Liver (tissue), 9 donors: ENCODE measurements around the gene SPR. TPM values are rescaled to one million over a fixed set of nuclear protein-coding genes. Genes with fewer than 3 reads are reported as not detected.
"Not testable (repeated sequence)": the region's sequence is repeated elsewhere in the genome, so short reads cannot be mapped to it uniquely, and the experiment has no call there.

Experiments used
- DNase-seq: peaks from one replicate; pipeline ENCODE4 v3.0.0-alpha.2; 2017; ENCODE audit warnings: low spot score
- H3K27ac ChIP-seq, 2 donors: one replicate each; pipeline ENCODE4 v1.7.0; 2013; ENCODE audit warnings: inconsistent platforms in 2 of 2, low read length in 2 of 2, control low read depth in 1 of 2, low read depth in 1 of 2, mild to moderate bottlenecking in 1 of 2
- H3K27me3 ChIP-seq, 4 donors: one replicate each; pipeline versions ENCODE4 v1.6.1 to v1.7.0; 2013; ENCODE audit warnings: low read length in 3 of 4, inconsistent platforms in 1 of 4, mild to moderate bottlenecking in 1 of 4, moderate library complexity in 1 of 4; ENCODE audit not compliant: control insufficient read depth in 4 of 4, insufficient read depth in 4 of 4
- H3K36me3 ChIP-seq, 4 donors: one replicate each; pipeline versions ENCODE4 v1.6.1 to v1.7.0; 2013; ENCODE audit warnings: low read length in 3 of 4, mild to moderate bottlenecking in 3 of 4, low read depth in 1 of 4, moderate library complexity in 1 of 4; ENCODE audit not compliant: control insufficient read depth in 4 of 4, insufficient read depth in 3 of 4
- H3K4me1 ChIP-seq, 4 donors: one replicate each; pipeline versions ENCODE4 v1.6.1 to v1.7.0; 2013; ENCODE audit warnings: low read length in 3 of 4, mild to moderate bottlenecking in 3 of 4, moderate library complexity in 1 of 4; ENCODE audit not compliant: control insufficient read depth in 4 of 4, insufficient read depth in 4 of 4
- H3K4me3 ChIP-seq, 3 donors: one replicate each; pipeline versions ENCODE4 v1.6.1 to v1.7.0; 2013; ENCODE audit warnings: low read length in 3 of 3, control low read depth in 1 of 3, low read depth in 1 of 3, mild to moderate bottlenecking in 1 of 3
- H3K9ac ChIP-seq, 2 donors: one replicate each; pipeline ENCODE4 v1.7.0; 2013; ENCODE audit warnings: low read length in 2 of 2, mild to moderate bottlenecking in 2 of 2, moderate library complexity in 2 of 2, control low read depth in 1 of 2, low read depth in 1 of 2
- H3K9me3 ChIP-seq, 4 donors: one replicate each; pipeline versions ENCODE4 v1.6.1 to v1.7.0; 2013; ENCODE audit warnings: low read length in 3 of 4; ENCODE audit not compliant: control insufficient read depth in 4 of 4
- FOXA1 ChIP-seq: IDR thresholded peaks from 2 replicates; pipeline ENCODE4 v1.6.1; 2016; ENCODE audit warnings: antibody characterized with exemption
- FOXA2 ChIP-seq: IDR thresholded peaks from 2 replicates; pipeline ENCODE4 v1.6.1; 2016; ENCODE audit warnings: antibody characterized with exemption
- GABPA ChIP-seq, 2 donors: IDR thresholded peaks in 1 of 2; conservative IDR thresholded peaks in 1 of 2; 2 replicates each; pipeline ENCODE4 v1.6.1; 2016; ENCODE audit warnings: antibody characterized with exemption in 2 of 2, mild to moderate bottlenecking in 1 of 2, moderate library complexity in 1 of 2
- HNF4A ChIP-seq, 2 donors: conservative IDR thresholded peaks; 2 replicates each; pipeline ENCODE4 v1.6.1; 2016; ENCODE audit warnings: antibody characterized with exemption in 2 of 2, mild to moderate bottlenecking in 2 of 2
- HNF4G ChIP-seq: IDR thresholded peaks from 2 replicates; pipeline ENCODE4 v1.6.1; 2016; ENCODE audit warnings: antibody characterized with exemption
- JUND ChIP-seq, 2 donors: IDR thresholded peaks; 2 replicates each; pipeline ENCODE4 v1.6.1; 2016; ENCODE audit warnings: antibody characterized with exemption in 2 of 2
- RAD21 ChIP-seq, 2 donors: IDR thresholded peaks; 2 replicates each; pipeline ENCODE4 v1.6.1; 2016; ENCODE audit warnings: antibody characterized with exemption in 2 of 2, mild to moderate bottlenecking in 2 of 2
- RXRA ChIP-seq, 2 donors: IDR thresholded peaks; 2 replicates each; pipeline ENCODE4 v1.6.1; 2017 to 2018; ENCODE audit warnings: antibody characterized with exemption in 2 of 2, mild to moderate bottlenecking in 1 of 2
- SP1 ChIP-seq: IDR thresholded peaks from 2 replicates; pipeline ENCODE4 v1.6.1; 2018; ENCODE audit warnings: antibody characterized with exemption, mild to moderate bottlenecking
- TAF1 ChIP-seq: conservative IDR thresholded peaks from 2 replicates; pipeline ENCODE4 v1.6.1; 2016; ENCODE audit warnings: antibody characterized with exemption, mild to moderate bottlenecking
- YY1 ChIP-seq: IDR thresholded peaks from 2 replicates; pipeline ENCODE4 v1.6.1; 2016; ENCODE audit warnings: antibody characterized with exemption, mild to moderate bottlenecking
- WGBS: extraction: QIAGEN DNeasy Blood & Tissue Kit; methylation state at CpG from one replicate; pipeline ENCODE4 v1.1.7; 2013; 5-methylcytosine and 5-hydroxymethylcytosine counted together
- polyA plus RNA-seq, 2 donors: library from polyadenylated mRNA; stranded (reverse) in 1 of 2; unstranded in 1 of 2; fragments of 200-250 nt in 1 of 2; fragments of >200 nt in 1 of 2; fragmentation: Nextera tagmentation in 1 of 2; extraction: Ambion mirVana in 1 of 2; gene quantifications; one replicate each; pipeline versions ENCODE4 v1.2.1 to v1.2.3, GENCODE V29; 2013 to 2015
- total RNA-seq, 2 donors: library from RNA; depleted of rRNA; stranded (reverse); fragments of >200 nt; gene quantifications; one replicate each; pipeline ENCODE4 v1.2.3, GENCODE V29; 2014
- TF ChIP-seq, protein P1 (sequence below): IDR thresholded peaks from 2 replicates; pipeline ENCODE4 v1.6.1; 2016; ENCODE audit warnings: antibody characterized with exemption, mild to moderate bottlenecking
- TF ChIP-seq, protein P2 (sequence below): IDR thresholded peaks from 2 replicates; pipeline ENCODE4 v1.6.1; 2016; ENCODE audit warnings: antibody characterized with exemption
- TF ChIP-seq, protein P3 (sequence below): fragments of 150-350 bp; IDR thresholded peaks from 2 replicates; pipeline ENCODE4 v1.5.1; 2017; ENCODE audit warnings: improper control_type of control experiment, low read depth, low read length; ENCODE audit not compliant: missing input control
- TF ChIP-seq, protein P4 (sequence below): IDR thresholded peaks from 2 replicates; pipeline ENCODE4 v1.6.1; 2016; ENCODE audit warnings: antibody characterized with exemption
- donor health status: healthy.
- donor health status: healthy.
- donor health status: healthy.
- donor health status: healthy.
- donor health status: healthy.

The SPR gene
- total and polyA plus RNA-seq, 4 donors: 13.6 to 60.8 (median 53.1) TPM

DNA sequence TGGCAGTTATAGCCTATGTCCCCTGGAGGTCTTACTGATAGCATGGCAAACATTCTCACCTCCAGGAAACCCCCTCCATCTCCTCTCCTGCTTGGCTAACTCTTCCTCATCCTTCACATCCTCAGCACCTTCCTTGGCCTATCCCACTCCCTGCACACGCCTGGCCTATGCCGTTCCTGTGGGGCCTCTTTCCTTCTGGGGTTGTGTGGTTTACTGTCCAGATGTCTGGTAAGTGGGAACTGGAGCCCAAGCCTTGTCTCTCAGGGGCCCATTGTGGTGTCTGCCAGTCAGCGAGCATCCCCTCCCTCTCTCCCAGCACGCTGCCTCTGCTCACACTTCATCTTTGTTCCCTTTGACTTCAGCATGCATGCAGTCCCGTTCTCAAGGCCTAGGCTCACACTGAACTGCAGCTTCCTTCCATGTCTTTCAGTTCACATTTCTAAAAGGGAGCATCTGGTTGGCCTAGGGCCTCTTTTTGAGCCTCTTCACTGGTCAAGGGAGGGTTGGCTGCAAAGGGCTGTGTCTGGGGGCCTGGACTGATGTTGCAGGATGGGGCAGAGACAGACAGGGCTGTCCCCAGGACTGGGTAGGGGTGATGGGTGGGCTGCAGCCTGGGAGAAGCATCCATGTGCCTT lies 13.1 kb downstream of the SPR start:
- H3K9me3 ChIP-seq: no peaks in the 10 kb centered on the region
- no peak overlapping the region for H3K27ac ChIP-seq
- peaks cover 0 to 11% (median 0%) of the 10 kb centered on the region in 4 donors for H3K27me3 ChIP-seq
- H3K4me3 ChIP-seq: no peak overlapping the region
- WGBS: 93% methylated on average over 5 of the region's 5 CpGs
- no peak overlapping the region for H3K9ac ChIP-seq
- TF ChIP-seq, protein P1, sequence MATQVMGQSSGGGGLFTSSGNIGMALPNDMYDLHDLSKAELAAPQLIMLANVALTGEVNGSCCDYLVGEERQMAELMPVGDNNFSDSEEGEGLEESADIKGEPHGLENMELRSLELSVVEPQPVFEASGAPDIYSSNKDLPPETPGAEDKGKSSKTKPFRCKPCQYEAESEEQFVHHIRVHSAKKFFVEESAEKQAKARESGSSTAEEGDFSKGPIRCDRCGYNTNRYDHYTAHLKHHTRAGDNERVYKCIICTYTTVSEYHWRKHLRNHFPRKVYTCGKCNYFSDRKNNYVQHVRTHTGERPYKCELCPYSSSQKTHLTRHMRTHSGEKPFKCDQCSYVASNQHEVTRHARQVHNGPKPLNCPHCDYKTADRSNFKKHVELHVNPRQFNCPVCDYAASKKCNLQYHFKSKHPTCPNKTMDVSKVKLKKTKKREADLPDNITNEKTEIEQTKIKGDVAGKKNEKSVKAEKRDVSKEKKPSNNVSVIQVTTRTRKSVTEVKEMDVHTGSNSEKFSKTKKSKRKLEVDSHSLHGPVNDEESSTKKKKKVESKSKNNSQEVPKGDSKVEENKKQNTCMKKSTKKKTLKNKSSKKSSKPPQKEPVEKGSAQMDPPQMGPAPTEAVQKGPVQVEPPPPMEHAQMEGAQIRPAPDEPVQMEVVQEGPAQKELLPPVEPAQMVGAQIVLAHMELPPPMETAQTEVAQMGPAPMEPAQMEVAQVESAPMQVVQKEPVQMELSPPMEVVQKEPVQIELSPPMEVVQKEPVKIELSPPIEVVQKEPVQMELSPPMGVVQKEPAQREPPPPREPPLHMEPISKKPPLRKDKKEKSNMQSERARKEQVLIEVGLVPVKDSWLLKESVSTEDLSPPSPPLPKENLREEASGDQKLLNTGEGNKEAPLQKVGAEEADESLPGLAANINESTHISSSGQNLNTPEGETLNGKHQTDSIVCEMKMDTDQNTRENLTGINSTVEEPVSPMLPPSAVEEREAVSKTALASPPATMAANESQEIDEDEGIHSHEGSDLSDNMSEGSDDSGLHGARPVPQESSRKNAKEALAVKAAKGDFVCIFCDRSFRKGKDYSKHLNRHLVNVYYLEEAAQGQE: no peak
- no peak for TF ChIP-seq RAD21 (IDR thresholded peaks at IDR 0.05)
- TF ChIP-seq, protein P2, sequence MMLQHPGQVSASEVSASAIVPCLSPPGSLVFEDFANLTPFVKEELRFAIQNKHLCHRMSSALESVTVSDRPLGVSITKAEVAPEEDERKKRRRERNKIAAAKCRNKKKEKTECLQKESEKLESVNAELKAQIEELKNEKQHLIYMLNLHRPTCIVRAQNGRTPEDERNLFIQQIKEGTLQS: no peak
- TF ChIP-seq YY1: no peak
- TF ChIP-seq TAF1: no peak
- no peak for TF ChIP-seq SP1
- no peak for TF ChIP-seq RXRA (IDR thresholded peaks at IDR 0.05)
- TF ChIP-seq FOXA2: no peak
- DNase-seq: no peak
- no peaks in the 10 kb centered on the region for H3K36me3 ChIP-seq
- peaks cover 0 to 4% (median 0%) of the 10 kb centered on the region in 4 donors for H3K4me1 ChIP-seq

DNA sequence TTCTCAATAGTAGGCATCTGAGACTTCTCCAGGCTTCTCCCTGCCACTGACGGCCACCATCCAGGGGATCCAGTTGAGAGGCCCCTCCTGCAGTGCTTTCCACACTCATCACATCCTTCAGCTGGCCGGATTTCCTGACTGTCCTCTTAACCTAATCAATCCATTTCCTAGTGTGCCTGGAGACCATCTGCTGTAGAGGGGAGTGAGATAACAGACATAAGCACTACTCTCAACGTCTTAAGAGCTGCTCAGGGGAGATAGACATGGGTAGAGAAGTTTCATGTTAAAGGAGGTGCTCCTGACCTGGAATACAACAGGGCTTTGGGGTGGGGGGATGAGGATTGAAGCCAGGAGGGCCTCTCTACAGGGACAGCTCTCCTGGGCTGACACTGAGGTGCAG lies 14.2 kb downstream of the SPR start:
- Histone ChIP-seq H3K36me3 (no peaks in the 10 kb centered on the region), H3K4me1 (no peaks in the 10 kb centered on the region), H3K9ac (no peak overlapping the region), H3K27ac (no peak overlapping the region), H3K9me3 (no peaks in the 10 kb centered on the region), H3K27me3 (peaks cover 0 to 14% (median 0%) of the 10 kb centered on the region in 4 donors), H3K4me3 (no peak overlapping the region)
- no peak for DNase-seq
- 62% methylated on average over 3 of the region's 3 CpGs for WGBS
- no peak for TF ChIP-seq RXRA (IDR thresholded peaks at IDR 0.05)

DNA sequence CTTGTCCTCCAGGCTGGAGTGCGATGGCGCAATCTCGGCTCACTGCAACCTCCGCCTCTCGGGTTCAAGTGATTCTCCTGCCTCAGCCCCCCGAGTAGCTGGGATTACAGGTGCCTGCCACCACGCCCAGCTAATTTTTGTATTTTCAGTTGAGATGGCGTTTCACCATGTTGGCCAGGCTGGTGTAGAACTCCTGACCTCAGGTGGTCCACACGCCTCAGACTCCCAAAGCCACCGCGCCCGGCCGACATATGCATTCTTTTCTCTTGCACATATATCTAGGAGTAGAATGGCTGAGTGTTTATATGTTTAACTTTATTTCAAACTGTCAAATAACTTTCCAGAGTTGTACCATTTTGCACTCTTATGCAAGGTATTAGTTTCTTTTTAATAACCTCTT lies 20.2 kb downstream of the SPR start:
- peaks cover 3 to 20% (median 10%) of the 10 kb centered on the region in 4 donors for H3K27me3 ChIP-seq
- H3K27ac ChIP-seq, DNase-seq, H3K4me1 ChIP-seq, H3K9ac ChIP-seq, H3K36me3 ChIP-seq, H3K9me3 ChIP-seq, H3K4me3 ChIP-seq: not testable (repeated sequence)
- WGBS: 83% methylated on average over 13 of the region's 13 CpGs

DNA sequence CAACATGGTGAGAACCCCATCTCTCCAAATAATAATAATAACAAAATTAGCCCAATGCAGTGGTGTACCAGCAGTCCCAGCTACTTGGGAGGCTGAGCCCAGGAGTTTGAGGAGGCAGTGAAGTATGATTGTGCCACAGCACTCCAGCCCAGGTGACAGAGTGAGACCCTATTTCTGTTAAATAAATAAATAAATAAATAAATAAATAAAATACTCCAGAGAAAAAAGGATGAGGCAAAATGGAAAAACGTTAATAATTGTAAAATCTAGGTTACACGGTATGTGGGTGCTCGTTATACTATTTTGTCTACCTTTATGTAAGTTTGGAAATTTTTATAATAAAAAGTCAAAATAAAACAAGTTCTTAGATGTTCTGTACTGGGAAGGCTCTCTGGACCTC lies 21.5 kb downstream of the SPR start:
- no peaks in the 10 kb centered on the region for H3K4me1 ChIP-seq
- 76% methylated on average over 3 of the region's 3 CpGs for WGBS
- H3K9me3 ChIP-seq: no peaks in the 10 kb centered on the region
- no peaks in the 10 kb centered on the region for H3K36me3 ChIP-seq
- no peak for DNase-seq
- H3K9ac ChIP-seq: no peak overlapping the region
- H3K27ac ChIP-seq: no peak overlapping the region
- H3K4me3 ChIP-seq: no peak overlapping the region
- H3K27me3 ChIP-seq: peaks cover 5 to 23% (median 14%) of the 10 kb centered on the region in 4 donors
- TF ChIP-seq FOXA1: no peak
- no peak for TF ChIP-seq FOXA2
- no peak for TF ChIP-seq SP1
- TF ChIP-seq, protein P3, sequence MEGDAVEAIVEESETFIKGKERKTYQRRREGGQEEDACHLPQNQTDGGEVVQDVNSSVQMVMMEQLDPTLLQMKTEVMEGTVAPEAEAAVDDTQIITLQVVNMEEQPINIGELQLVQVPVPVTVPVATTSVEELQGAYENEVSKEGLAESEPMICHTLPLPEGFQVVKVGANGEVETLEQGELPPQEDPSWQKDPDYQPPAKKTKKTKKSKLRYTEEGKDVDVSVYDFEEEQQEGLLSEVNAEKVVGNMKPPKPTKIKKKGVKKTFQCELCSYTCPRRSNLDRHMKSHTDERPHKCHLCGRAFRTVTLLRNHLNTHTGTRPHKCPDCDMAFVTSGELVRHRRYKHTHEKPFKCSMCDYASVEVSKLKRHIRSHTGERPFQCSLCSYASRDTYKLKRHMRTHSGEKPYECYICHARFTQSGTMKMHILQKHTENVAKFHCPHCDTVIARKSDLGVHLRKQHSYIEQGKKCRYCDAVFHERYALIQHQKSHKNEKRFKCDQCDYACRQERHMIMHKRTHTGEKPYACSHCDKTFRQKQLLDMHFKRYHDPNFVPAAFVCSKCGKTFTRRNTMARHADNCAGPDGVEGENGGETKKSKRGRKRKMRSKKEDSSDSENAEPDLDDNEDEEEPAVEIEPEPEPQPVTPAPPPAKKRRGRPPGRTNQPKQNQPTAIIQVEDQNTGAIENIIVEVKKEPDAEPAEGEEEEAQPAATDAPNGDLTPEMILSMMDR: no peak
- no peak for TF ChIP-seq RXRA (IDR thresholded peaks at IDR 0.05)
- TF ChIP-seq JUND (IDR thresholded peaks at IDR 0.05): no peak
- TF ChIP-seq GABPA (IDR thresholded peaks at IDR 0.05 in 1 of 2, conservative IDR thresholded peaks at IDR 0.05 in 1 of 2): no peak
- TF ChIP-seq, protein P4, sequence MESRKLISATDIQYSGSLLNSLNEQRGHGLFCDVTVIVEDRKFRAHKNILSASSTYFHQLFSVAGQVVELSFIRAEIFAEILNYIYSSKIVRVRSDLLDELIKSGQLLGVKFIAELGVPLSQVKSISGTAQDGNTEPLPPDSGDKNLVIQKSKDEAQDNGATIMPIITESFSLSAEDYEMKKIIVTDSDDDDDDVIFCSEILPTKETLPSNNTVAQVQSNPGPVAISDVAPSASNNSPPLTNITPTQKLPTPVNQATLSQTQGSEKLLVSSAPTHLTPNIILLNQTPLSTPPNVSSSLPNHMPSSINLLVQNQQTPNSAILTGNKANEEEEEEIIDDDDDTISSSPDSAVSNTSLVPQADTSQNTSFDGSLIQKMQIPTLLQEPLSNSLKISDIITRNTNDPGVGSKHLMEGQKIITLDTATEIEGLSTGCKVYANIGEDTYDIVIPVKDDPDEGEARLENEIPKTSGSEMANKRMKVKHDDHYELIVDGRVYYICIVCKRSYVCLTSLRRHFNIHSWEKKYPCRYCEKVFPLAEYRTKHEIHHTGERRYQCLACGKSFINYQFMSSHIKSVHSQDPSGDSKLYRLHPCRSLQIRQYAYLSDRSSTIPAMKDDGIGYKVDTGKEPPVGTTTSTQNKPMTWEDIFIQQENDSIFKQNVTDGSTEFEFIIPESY: no peak
- no peak for TF ChIP-seq HNF4G
- TF ChIP-seq, protein P2: no peak
- no peak for TF ChIP-seq HNF4A (conservative IDR thresholded peaks at IDR 0.05)
- no peak for TF ChIP-seq TAF1
